A549 (cell line): ENCODE data around the gene CASP7. TPM values are rescaled to one million over a fixed set of nuclear protein-coding genes. Genes with fewer than 3 reads are reported as not detected.
A peak's percentile ranks its signal among the peaks of the same experiment; 100 is the strongest.

Experiments
- ATAC-seq, 2 experiments: fragments of 200-7000 bp in 1 of 2; fragments of >200 bp in 1 of 2; cut with Nextera tagmentation in 1 of 2; cut with Tn5 transposase in 1 of 2; 3 replicates each; pipeline versions ENCODE4 v1.8.0 to v1.9.1; 2018 to 2020; ENCODE audit warnings: mild to moderate bottlenecking in 1 of 2, moderate library complexity in 1 of 2
- CTCF ChIA-PET: fragments of 300-600 bp; sonication (Branson Sonifier 250); formaldehyde crosslinking; extraction: SDS; loops from one replicate; lab custom pipeline; 2021; ENCODE audit warnings: antibody characterized with exemption, inconsistent platforms; lab: Yijun Ruan, JAX
- POLR2A ChIA-PET: fragments of 350-600 bp; formaldehyde crosslinking; extraction: SDS; loops from one replicate; lab custom pipeline; 2021; ENCODE audit warnings: antibody characterized with exemption, inconsistent platforms; lab: Yijun Ruan, JAX
- DNase-seq, 2 experiments: peaks; one replicate each; pipeline versions ENCODE4 v3.0.0 to v3.0.0-alpha.2; 2011 to 2016; ENCODE audit warnings: low read depth in 1 of 2, low spot score in 1 of 2
- FAIRE-seq: peaks from 2 replicates; lab custom pipeline; 2011; peaks lifted over from hg19 to GRCh38; lab: Jason Lieb, UNC
- H3K27ac ChIP-seq, 2 experiments: fragments of >200 bp; sonication (Bioruptor Twin); formaldehyde crosslinking; 3 replicates each; pipeline ENCODE4 v1.5.1; 2016 to 2017
- H3K4me1 ChIP-seq: fragments of >200 bp; sonication (Bioruptor Twin); formaldehyde crosslinking; 3 replicates; pipeline ENCODE4 v1.6.1; 2016
- H3K4me2 ChIP-seq: fragments of >200 bp; sonication (Bioruptor Twin); formaldehyde crosslinking; 3 replicates; pipeline ENCODE4 v1.6.1; 2016
- H3K4me3 ChIP-seq: fragments of >200 bp; sonication (Bioruptor Twin); formaldehyde crosslinking; 3 replicates; pipeline ENCODE4 v1.5.1; 2016
- H3K9me3 ChIP-seq: fragments of >200 bp; sonication (Bioruptor Twin); formaldehyde crosslinking; 3 replicates; pipeline ENCODE4 v1.6.1; 2016
- BHLHE40 ChIP-seq: IDR thresholded peaks from 2 replicates; pipeline ENCODE4 v1.6.1; 2012; ENCODE audit warnings: low read depth, low read length, inconsistent platforms
- CBX8 ChIP-seq: fragments of 200-600 bp; sonication (generic); IDR thresholded peaks from 2 replicates; pipeline ENCODE4 v1.6.1; 2016
- CHD2 ChIP-seq: fragments of 150-350 bp; IDR thresholded peaks from 2 replicates; pipeline ENCODE4 v1.6.1; 2014; ENCODE audit warnings: low read length; ENCODE audit not compliant: partially characterized antibody
- HOXA7 ChIP-seq: fragments of 250-450 bp; sonication (Bioruptor Pico); IDR thresholded peaks from 2 replicates; pipeline ENCODE4 v1.5.0; 2020; ENCODE audit warnings: mild to moderate bottlenecking, moderate library complexity
- HOXB13 ChIP-seq: fragments of 250-450 bp; sonication (Bioruptor Pico); IDR thresholded peaks from 2 replicates; pipeline ENCODE4 v1.5.0; 2020; ENCODE audit warnings: low read depth, mild to moderate bottlenecking, moderate library complexity
- JUN ChIP-seq, 2 experiments: fragments of >200 bp; sonication (Bioruptor Twin); formaldehyde crosslinking; IDR thresholded peaks; 2 replicates in 1 of 2; 3 replicates in 1 of 2; pipeline ENCODE4 v1.6.1; 2016 to 2017
- MAFK ChIP-seq: fragments of 450-650 bp; IDR thresholded peaks from 2 replicates; pipeline ENCODE4 v1.6.1; 2014; ENCODE audit not compliant: partially characterized antibody
- NFE2L2 ChIP-seq: fragments of 150-350 bp; conservative IDR thresholded peaks from 2 replicates; pipeline ENCODE4 v1.6.1; 2014; ENCODE audit warnings: low read length
- NPAS2 ChIP-seq: fragments of 250-450 bp; sonication (Bioruptor Pico); IDR thresholded peaks from 2 replicates; pipeline ENCODE4 v1.8.0; 2022; ENCODE audit warnings: mild to moderate bottlenecking, moderate library complexity, borderline replicate concordance
- RAD21 ChIP-seq, 2 experiments: fragments of >200 bp in 1 of 2; sonication (Bioruptor Twin) in 1 of 2; formaldehyde crosslinking in 1 of 2; IDR thresholded peaks in 1 of 2; conservative IDR thresholded peaks in 1 of 2; 2 replicates in 1 of 2; 3 replicates in 1 of 2; pipeline ENCODE4 v1.6.1; 2012 to 2018; ENCODE audit warnings: inconsistent platforms in 1 of 2
- TFCP2L1 ChIP-seq: fragments of 250-450 bp; sonication (Bioruptor Pico); IDR thresholded peaks from 2 replicates; pipeline ENCODE4 v1.5.0; 2021; ENCODE audit warnings: mild to moderate bottlenecking
- ZSCAN20 ChIP-seq: fragments of 250-450 bp; sonication (Bioruptor Pico); IDR thresholded peaks from 2 replicates; pipeline ENCODE4 v1.8.0; 2022; ENCODE audit warnings: mild to moderate bottlenecking, moderate library complexity
- WGBS: methylation state at CpG from one replicate; pipeline ENCODE4 v1.1.6; 2017; ENCODE audit errors: missing lambda C conversion rate; 5-methylcytosine and 5-hydroxymethylcytosine counted together
- polyA plus RNA-seq, 4 experiments: library from polyadenylated mRNA; depleted of rRNA in 3 of 4; stranded (reverse); fragments of >200 nt; fragmentation: RNase III in 1 of 4; extraction: RNeasy Plus Mini Kit Qiagen cat#74134 plus additional on column Dnase treatment in 1 of 4; gene quantifications; 2 replicates in 3 of 4; 3 replicates in 1 of 4; pipeline ENCODE4 v1.2.3, GENCODE V29; 2011 to 2017
- TF ChIP-seq, protein P1 (sequence below): fragments of >200 bp; sonication (Bioruptor Twin); formaldehyde crosslinking; IDR thresholded peaks from 2 replicates; pipeline ENCODE4 v1.6.1; 2016
- TF ChIP-seq, protein P2 (sequence below): fragments of 150-350 bp; IDR thresholded peaks from 2 replicates; pipeline ENCODE4 v1.6.1; 2014; ENCODE audit warnings: low read depth, mild to moderate bottlenecking, low read length
- TF ChIP-seq, protein P3 (sequence below): fragments of 200-600 bp; sonication (generic); IDR thresholded peaks from 2 replicates; pipeline ENCODE4 v1.6.1; 2016; ENCODE audit warnings: antibody characterized with exemption, mild to moderate bottlenecking, moderate library complexity

CASP7 gene
- polyA plus RNA-seq, 2 of the 4 experiments (the other 2 are of a cell fraction): 22.6 to 29.7 TPM

DNA sequence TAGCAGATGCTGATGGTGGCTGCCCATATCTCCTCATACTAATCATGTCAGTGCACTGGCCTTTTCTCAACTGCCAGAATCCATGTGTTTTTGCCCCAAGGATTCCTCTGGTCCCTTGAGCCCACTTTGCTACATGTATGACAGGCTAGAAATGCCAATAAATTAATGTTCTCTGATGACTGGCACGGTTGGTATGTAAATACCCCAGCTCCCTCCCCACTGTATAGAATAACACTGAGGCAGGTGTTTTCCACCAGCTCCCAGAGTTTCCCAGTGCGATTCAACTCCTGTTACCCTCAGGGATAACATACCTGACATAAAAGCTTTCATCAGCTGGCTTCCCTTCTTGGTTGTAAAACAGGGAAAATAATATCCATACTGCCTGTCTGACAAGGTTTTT, 62.8 kb downstream of the CASP7 start (continued):
- TF ChIP-seq RAD21 (conservative IDR thresholded peaks at IDR 0.05 in 1 of 2, IDR thresholded peaks at IDR 0.05 in 1 of 2) (no peak), ZSCAN20 (no peak)
- TF ChIP-seq, all 56 proteins: peak for 0

DNA sequence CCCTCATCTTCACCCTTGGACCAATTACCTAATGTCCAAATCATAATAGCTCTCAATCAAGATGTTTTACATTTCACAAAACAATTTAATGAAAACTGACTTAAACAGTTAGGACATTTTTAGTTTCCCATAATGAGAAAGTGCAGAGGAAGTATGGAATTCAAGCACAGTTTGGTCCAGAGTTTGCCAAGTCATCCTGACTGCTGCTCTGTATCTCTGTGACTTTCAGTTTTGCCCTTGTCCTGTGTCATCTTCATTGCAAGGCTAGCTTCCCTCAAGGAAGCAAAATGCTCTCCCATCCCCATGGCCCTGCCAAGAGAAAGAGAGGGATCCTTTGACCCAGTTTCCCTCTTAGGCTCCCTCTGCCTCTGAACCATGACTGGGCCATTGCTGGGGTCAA, 63.9 kb downstream of the CASP7 start:
- peak in 1 of 2 experiments; percentile 30 for DNase-seq

DNA sequence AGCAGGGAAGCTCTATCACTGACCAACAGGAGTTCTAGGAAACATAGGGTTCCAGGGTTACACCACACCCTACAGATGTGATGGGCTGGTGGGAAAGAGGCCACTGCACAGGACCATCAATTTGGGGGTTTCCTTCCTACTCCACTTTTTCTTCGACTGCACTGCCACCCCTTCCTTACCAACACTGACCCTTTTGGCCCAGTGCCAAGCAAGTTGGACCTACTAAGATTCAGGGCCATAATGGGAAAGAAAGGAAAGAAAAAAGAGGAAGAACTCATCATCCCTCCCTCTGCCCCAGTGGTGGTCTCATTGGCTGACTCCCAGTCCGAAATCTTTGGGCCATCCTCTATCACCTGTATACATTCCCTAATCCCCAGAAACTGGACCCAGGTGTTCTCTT, 65.7 kb downstream of the CASP7 start:
- Histone ChIP-seq H3K4me2 (no peak overlapping the region), H3K4me3 (no peak overlapping the region), H3K27ac (peak overlapping the region in 1 of 2 experiments; percentile 70; a peak in 3 of 6 replicates), H3K4me1 (peaks cover 38% of the 10 kb centered on the region), H3K9me3 (no peaks in the 10 kb centered on the region)
- ATAC-seq: no peak
- POLR2A ChIA-PET: interaction anchor here (1.2 kb wide), 1 partner anchor 43 kb away, joined by 5 read pairs; no protein-coding TSS in a partner anchor
- FAIRE-seq: no peak
- 81% methylated on average over 2 of the region's 2 CpGs for WGBS
- CTCF ChIA-PET: interaction anchor here (1.1 to 1.7 kb wide), 2 partner anchors 12 to 54 kb away, joined by 3 to 5 read pairs; no protein-coding TSS in a partner anchor
- TF ChIP-seq HOXB13: no peak
- no peak for TF ChIP-seq JUN (IDR thresholded peaks at IDR 0.05)
- TF ChIP-seq TFCP2L1 (CRISPR knock-in tag): no peak
- TF ChIP-seq CBX8: no peak
- no peak for TF ChIP-seq HOXA7 (CRISPR knock-in tag)
- TF ChIP-seq, protein P1, sequence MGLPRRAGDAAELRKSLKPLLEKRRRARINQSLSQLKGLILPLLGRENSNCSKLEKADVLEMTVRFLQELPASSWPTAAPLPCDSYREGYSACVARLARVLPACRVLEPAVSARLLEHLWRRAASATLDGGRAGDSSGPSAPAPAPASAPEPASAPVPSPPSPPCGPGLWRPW: no peak
- no peak for TF ChIP-seq NFE2L2
- DNase-seq: no peak

More for the DNA sequence above, 63.9 kb downstream of the CASP7 start:
- TF ChIP-seq NPAS2 (CRISPR knock-in tag) (no peak), MAFK (peak; percentile 48), BHLHE40 (no peak), CHD2 (no peak)
- TF ChIP-seq, protein P2, sequence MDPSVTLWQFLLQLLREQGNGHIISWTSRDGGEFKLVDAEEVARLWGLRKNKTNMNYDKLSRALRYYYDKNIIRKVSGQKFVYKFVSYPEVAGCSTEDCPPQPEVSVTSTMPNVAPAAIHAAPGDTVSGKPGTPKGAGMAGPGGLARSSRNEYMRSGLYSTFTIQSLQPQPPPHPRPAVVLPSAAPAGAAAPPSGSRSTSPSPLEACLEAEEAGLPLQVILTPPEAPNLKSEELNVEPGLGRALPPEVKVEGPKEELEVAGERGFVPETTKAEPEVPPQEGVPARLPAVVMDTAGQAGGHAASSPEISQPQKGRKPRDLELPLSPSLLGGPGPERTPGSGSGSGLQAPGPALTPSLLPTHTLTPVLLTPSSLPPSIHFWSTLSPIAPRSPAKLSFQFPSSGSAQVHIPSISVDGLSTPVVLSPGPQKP: no peak
- TF ChIP-seq, protein P3, sequence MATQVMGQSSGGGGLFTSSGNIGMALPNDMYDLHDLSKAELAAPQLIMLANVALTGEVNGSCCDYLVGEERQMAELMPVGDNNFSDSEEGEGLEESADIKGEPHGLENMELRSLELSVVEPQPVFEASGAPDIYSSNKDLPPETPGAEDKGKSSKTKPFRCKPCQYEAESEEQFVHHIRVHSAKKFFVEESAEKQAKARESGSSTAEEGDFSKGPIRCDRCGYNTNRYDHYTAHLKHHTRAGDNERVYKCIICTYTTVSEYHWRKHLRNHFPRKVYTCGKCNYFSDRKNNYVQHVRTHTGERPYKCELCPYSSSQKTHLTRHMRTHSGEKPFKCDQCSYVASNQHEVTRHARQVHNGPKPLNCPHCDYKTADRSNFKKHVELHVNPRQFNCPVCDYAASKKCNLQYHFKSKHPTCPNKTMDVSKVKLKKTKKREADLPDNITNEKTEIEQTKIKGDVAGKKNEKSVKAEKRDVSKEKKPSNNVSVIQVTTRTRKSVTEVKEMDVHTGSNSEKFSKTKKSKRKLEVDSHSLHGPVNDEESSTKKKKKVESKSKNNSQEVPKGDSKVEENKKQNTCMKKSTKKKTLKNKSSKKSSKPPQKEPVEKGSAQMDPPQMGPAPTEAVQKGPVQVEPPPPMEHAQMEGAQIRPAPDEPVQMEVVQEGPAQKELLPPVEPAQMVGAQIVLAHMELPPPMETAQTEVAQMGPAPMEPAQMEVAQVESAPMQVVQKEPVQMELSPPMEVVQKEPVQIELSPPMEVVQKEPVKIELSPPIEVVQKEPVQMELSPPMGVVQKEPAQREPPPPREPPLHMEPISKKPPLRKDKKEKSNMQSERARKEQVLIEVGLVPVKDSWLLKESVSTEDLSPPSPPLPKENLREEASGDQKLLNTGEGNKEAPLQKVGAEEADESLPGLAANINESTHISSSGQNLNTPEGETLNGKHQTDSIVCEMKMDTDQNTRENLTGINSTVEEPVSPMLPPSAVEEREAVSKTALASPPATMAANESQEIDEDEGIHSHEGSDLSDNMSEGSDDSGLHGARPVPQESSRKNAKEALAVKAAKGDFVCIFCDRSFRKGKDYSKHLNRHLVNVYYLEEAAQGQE: no peak
- no peaks in the 10 kb centered on the region for H3K9me3 ChIP-seq
- peaks cover 25% of the 10 kb centered on the region for H3K4me1 ChIP-seq
- no peak overlapping the region for H3K4me3 ChIP-seq
- no peak overlapping the region for H3K4me2 ChIP-seq
- no peak for FAIRE-seq
- POLR2A ChIA-PET: no interaction called here
- peak overlapping the region; percentile 22 to 56; a peak in 3 of 6 replicates for H3K27ac ChIP-seq
- CTCF ChIA-PET: no interaction called here
- ATAC-seq: peak; percentile 19 to 23; a peak in 2 of 6 replicates
